ENCODE data around the gene TLE5.
"Not testable (repeated sequence)": the region's sequence is repeated elsewhere in the genome, so short reads cannot be mapped to it uniquely, and the experiment has no call there.

The TLE5 gene

GRCh38 chr19:3045191-3045590, 17.1 kb downstream of the TLE5 start:
- DNase-seq (ENCODE audit: low spot score): no peak

DNA sequence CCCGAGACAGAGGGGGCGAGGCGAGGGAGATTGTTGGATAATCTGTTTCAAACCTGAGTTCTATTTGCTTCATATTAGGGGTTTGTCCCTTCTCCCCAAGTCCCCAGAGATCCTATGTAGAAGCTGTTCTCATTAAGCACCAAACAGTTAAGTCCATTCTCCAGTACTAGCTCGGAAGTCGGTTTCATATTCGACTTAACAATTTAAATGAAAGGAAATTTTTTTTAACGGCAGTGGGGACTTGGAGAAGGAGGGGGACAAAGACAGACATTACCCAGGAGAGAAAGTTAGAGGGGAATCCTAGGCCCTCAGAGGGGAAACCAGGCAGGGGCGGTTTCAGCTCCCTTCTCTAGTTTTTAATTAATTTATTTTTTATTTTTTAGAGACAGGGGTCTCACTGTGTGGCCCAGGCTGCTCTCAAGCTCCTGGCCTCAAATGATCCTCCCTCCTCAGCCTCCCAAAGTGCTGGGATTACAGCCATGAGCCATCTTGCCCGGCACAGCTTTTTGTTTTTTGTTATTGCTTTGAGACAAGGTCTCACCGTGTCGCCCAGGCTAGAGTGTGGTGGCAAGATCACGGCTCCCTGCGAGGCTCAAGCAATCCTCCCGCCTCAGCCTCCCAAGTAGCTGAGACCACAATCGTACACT, 19.6 kb downstream of the TLE5 start:
- DNase-seq (ENCODE audit: low spot score): no peak

DNA sequence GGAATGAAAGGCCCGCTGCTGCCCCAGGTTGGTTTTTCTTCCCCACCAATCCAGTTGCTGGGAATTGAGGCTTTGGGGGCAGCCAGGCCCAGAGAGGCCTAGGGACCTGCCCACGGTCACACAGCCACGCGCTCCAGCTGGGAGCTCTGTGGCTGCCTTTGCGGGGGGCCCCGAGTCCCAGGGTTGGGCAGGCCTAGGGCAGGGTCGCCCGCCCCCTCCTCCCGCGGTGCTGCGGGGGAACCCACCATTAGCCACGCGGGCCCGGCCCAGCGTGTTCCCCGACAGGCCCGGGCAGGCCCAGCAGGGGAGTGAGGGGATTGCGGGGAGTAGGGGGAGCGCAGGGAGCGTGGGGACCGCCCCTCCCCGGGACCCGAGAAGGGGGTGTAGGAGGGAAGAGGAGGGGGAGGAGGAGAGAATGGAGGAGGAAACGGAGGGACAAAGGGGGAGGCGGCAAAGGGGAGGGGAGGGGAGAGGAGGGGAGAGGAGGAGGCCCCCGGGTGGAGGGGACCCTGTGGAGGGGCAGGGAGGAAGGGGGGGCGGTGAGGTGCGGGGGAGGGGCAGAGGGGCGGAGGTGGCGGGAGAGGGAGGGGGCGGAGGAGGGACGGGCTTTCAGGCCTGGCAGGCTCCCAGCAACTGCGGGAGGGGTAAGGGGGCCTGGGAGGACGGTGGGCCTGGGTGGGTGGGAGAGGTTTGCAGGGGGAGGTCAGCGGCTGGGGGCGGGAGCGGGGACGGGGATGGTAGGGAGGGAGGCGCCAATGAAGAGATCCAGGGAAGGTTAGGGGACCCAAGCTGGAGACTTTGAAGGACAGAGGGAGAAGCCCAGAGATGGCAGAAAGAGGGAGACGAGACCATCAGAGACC, 20.3 kb downstream of the TLE5 start:
- no peak for DNase-seq (ENCODE audit: low spot score)

- DNase-seq (ENCODE audit: low spot score): no peak
These were observed 21.0 kb downstream of the TLE5 start for GRCh38 chr19:3041327-3041726.

DNA sequence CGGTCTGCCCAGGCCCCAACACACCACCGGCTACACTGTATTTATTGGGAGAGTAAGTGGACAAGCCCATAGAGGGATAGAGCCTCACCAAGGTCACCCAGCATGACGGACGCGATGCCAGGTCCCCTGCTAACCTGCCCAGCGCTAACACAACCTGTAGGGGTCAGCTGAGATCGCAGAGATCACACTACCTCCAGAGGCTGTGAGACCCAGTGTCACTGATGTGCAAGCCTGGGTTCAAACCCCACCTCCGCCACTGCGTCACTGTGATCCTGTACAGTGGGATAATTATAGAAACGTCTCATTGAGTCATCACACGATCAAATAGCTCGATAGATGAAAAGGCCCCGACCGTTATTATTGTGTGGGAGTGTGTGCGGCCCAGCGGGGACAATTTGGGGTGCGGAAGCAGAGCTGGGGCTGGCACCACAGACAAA, 22.6 kb downstream of the TLE5 start:
- DNase-seq (ENCODE audit: low spot score): peak; percentile 36

- no peak for DNase-seq (ENCODE audit: low spot score)
These were observed 23.2 kb downstream of the TLE5 start for GRCh38 chr19:3039125-3039524.

DNA sequence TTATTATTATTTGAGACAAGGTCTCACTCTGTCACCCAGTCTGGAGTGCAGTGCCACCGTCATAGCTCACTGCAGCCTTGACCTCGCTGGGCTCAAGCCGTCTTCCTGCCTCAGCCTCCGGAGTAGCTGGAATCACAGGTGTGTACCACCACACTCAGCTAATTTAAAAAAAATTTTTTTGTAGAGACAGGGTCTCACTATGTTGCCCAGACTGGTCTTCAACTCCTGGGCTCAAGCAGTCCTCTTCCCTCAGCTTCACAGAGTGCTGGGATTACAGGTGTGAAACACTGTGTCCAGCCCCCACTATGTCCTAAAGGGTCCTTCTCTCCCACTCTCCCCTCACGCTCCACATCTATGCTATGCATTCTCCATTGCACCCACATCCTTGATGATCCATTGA, 24.1 kb downstream of the TLE5 start:
- no peak for DNase-seq (ENCODE audit: low spot score)

DNA sequence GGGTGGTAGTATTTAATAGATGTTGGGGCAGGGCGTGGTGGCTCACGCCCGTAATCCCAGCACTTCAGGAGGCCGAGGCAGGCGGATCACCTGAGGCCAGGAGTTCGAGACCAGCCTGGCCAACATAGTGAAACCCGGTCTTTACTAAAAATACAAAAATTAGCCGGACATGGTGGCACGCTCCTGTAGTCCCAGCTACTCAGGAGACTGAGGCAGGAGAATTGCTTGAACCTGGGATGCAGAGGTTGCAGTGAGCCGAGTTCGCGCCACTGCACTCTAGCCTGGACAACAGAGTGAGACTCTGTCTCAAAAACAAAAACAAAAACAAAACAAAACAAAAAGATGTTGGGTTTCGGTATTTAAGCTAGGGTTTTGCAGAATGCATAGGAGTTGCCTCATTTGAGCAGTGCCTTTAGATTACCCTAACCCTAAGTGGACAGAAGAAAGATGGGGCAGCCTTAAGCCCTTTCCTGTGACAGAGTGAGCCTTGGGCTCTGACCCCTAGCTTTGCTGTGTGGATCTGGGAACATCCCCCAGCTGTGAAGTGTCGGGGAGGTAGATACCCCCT, 25.2 kb downstream of the TLE5 start:
- DNase-seq (ENCODE audit: low spot score): not testable (repeated sequence)

DNA sequence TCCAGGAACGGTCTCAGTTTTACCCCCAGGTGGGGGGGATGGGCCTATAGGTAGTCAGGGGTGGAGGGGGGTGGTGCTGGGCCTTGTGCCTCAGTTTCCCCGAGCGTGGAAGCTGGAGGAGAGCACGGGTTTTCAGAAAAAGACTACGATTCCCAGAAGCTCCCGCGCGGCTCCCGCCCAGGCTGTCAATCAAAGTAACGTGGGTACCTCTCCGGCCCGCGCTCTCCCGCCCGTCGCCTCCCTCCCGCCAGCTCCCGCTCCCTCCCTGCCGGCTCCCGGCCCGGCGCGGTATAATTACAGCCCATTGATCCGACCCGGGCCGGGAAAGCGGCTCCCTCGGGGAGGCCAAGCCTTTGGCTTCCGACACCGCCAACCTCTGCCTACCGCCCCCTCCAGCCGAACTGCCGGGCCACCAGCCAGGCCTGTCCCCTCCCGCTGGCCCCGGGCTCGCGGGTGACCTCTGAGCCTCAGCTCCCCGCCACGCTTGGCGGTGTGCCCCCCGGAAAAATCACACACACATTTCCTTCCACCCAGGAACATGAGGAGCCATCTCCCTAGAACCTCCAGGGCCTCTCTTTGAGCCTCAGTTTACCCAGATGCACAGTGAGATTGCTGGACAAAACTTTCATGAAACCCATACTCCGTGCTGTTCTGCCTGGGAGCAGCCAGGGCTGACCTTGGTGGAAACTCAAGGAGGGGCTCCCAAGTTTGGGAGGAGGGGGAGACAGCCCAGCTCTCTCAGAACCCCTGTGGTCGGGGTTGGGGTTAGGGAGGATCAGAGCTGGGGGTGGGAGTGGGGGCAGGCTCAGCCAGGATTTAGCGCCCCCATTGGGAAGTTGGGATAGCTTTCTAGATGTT, 25.9 kb downstream of the TLE5 start:
- DNase-seq (ENCODE audit: low spot score): peak; percentile 94

DNA sequence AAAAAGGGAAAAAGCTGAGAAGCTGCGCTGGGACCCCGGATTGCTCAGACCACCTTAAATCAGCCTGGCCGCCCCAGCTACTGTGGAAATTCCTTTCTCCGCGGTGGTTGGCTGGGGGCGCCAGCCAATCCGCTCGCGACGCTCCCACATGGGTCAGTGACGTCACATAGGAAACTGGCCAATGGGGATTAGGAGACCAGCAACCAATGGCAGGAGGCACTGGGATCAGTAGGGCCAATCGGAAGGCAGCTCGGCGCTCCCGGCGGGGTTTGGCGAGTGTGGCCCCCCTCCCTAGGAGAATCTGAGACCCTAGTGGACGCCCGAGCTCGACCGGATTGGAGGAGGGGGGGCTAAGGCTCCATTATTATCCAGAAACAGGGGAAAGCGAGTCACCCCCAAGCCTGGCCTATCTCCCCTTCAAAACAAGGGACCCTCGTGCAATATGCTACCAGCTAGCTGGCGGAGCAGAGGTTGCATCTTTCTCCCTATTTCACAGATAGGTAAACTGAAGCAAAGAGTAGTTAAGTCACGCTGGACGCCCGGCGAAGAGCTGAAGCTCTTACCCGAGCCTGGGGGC, 26.7 kb downstream of the TLE5 start:
- peak; percentile 97 for DNase-seq (ENCODE audit: low spot score)

DNA sequence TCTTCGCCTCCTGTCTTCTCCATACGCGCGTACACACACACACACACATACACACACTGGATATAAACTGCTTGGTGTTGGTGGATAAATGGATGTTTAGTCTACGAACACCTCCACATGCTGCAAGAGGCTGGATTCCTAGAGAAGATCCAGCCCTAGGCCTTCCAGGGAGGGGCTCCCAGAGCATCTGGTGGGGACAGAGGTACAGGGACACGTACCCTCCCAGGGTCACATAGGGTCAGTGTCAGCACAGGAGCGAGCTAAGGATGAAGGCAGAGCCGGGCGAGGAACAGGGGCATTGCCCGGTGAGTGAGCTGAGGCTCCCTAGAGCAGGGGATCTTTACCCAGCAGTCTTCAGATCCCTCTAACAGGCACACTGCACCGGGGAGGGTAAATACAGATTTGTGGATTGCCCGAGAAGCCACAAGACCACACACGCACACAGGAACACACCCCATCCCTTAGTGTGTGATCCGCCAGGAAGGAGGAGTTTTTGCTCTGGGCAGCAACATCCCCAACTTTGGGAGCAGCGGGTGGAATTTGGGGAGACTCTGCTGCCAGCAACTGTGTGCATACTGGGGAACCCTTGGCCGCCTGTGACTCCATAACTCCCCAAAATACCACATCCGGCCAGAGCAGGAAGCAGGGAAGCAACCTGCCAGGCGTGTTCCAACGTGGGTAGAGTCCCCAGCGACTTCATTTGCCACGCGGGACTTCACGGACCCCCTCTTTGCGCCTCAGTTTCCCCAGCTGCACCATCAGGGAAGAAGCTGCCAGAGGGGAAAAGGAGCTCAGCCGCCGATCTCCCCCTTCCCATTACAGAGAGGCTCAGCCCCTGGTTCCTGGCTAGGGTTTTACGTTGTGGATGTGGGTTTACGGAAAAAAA, 27.4 kb downstream of the TLE5 start:
- DNase-seq (ENCODE audit: low spot score): no peak

- DNase-seq (ENCODE audit: low spot score): no peak
These were observed 28.0 kb downstream of the TLE5 start for GRCh38 chr19:3034406-3034655.

- no peak for DNase-seq (ENCODE audit: low spot score)
These were observed 28.5 kb downstream of the TLE5 start for GRCh38 chr19:3033595-3034405.

DNA sequence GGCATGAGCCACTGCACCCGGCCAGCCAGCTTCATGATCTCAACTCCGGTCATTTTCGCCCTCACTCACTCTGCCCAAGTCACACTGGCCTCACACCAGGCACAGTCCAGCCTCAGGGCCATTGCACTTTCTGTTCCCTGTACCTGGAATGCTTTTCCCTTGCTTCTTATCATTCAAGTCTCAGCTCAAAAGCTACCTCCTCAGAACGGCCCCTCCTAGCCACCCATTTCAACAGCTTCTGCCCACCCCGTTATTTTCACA, 30.8 kb downstream of the TLE5 start:
- no peak for DNase-seq (ENCODE audit: low spot score)

GRCh38 chr19:3029065-3029923, 33.0 kb downstream of the TLE5 start, which contains the start of gene TLE2:
TLE2 (minus strand) TSS chr19:3029280; CDS start chr19:3028904, 376 bp downstream.
- DNase-seq (ENCODE audit: low spot score): no peak

GRCh38 chr19:3028305-3029064, 33.8 kb downstream of the TLE5 start:
- DNase-seq (ENCODE audit: low spot score): no peak

DNA sequence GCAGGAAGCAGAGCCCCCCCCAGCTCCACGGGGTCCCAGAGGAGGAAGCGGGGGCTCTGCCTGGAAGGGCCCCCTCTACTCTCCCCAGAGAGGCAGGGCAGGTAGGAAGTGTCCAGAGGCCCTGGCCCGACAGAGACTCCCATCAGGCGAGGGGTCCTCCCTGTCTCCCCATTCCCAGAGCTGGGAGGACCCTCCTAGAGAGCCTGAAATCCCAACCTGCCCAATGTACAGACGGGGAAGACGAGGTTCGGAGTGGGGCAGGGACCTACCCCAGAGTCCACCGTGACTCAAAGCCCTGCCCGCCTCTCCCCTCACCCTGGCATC, 34.4 kb downstream of the TLE5 start:
- no peak for DNase-seq (ENCODE audit: low spot score)

- no peak for DNase-seq (ENCODE audit: low spot score)
These were observed 35.0 kb downstream of the TLE5 start for GRCh38 chr19:3027292-3027691.

DNA sequence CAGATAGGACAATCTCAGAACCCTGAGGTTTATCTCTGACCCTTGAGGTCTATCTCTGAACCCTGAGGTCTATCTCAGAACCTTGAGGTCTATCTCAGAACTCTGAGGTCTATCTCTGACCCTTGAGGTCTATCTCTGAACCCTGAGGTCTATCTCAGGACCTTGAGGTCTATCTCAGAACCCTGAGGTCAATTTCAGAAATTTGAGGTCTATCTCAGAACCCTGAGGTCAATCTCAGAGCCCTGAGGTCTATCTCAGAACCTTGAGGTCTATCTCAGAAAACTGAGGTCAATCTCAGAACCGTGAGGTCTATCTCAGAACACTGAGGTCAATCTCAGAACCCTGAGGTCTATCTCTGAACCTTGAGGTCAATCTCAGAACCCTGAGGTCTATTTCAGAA, 35.5 kb downstream of the TLE5 start:
- no peak for DNase-seq (ENCODE audit: low spot score)
